ENCODE data around the gene COL6A3.

Gene COL6A3

DNA sequence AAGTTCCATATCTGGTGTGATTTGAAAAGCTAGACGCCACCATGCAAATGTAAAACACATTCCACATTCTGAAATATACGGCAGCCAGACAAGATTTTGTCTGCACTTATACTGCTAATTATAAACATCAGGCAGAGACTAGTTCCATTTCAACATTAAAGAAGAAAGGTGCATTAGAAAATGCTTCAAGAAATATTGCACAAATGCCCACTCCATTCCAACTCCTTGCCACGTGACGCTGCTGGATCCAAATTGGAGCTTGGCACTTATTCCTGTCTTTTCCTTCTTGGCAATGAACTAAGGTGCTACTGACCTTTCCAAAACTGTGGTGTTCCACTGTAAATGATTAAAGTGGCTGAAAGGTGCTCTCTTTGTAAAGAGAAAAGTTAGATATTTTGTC, 6.3 kb downstream of the COL6A3 start:
- Histone ChIP-seq H3K36me3 (ENCODE audit: control insufficient read depth, insufficient read depth, low read length) (no peaks in the 10 kb centered on the region), H3K9ac (ENCODE audit: low read length) (no peak overlapping the region), H3K27me3 (ENCODE audit: control insufficient read depth, insufficient read depth, low read length) (peaks cover 16% of the 10 kb centered on the region), H3K9me3 (ENCODE audit: control insufficient read depth, low read length) (no peaks in the 10 kb centered on the region), H3K4me3 (ENCODE audit: low read length) (no peak overlapping the region), H3K4me1 (ENCODE audit: control insufficient read depth, insufficient read depth, low read length) (no peaks in the 10 kb centered on the region)

DNA sequence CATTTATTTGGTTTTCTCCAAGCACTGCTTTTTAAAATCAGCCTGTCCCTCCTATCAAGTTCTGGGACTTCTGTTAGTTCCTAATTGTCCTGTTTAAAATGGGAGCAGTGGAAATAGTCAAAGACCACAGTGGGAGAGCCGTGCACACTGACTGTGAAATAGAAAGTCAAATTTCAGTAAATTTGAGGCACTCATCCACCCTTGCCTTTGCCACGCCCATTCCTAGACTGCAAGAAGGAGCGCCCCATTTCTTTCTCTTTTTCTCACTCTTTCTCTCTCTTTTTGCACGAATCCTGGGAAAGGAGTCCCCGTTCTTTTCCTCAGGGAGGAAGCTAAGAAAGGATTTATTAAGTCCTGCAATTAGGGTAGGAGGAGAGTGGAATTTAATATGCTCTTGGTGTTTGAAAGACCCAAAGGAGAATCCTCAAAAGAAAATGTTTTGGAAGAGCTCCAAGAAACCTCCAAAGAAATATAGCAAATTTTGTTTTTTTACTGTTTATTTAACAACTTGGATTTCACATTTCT, 7.5 kb downstream of the COL6A3 start:
- H3K27me3 ChIP-seq (ENCODE audit: control insufficient read depth, insufficient read depth, low read length) = peaks cover 5% of the 10 kb centered on the region
- H3K4me1 ChIP-seq (ENCODE audit: control insufficient read depth, insufficient read depth, low read length) = no peaks in the 10 kb centered on the region
- H3K36me3 ChIP-seq (ENCODE audit: control insufficient read depth, insufficient read depth, low read length) = no peaks in the 10 kb centered on the region
- no peak overlapping the region for H3K9ac ChIP-seq (ENCODE audit: low read length)
- H3K4me3 ChIP-seq (ENCODE audit: low read length) = no peak overlapping the region
- H3K9me3 ChIP-seq (ENCODE audit: control insufficient read depth, low read length) = no peaks in the 10 kb centered on the region

DNA sequence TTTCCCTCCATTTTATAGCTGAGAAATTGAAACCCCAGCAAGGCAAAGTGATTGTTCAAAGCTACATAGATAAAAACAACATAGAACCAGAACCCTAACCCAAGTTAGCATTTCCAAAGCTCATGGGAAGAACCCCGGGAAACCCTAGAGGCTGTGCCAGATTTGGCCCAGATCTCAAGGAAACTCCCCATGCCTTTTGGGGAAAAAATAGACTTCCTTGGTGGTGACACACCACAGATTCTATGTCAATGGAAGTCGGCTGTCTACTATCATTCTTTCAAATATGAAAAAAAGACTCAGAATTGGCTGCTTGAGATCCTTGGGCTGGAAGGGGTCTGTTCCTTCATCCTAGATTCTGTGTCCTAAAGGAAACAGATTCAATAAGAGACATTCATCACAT, 8.4 kb downstream of the COL6A3 start:
- H3K36me3 ChIP-seq (ENCODE audit: control insufficient read depth, insufficient read depth, low read length) = no peaks in the 10 kb centered on the region
- H3K9me3 ChIP-seq (ENCODE audit: control insufficient read depth, low read length) = no peaks in the 10 kb centered on the region
- H3K4me1 ChIP-seq (ENCODE audit: control insufficient read depth, insufficient read depth, low read length) = no peaks in the 10 kb centered on the region
- no peak overlapping the region for H3K9ac ChIP-seq (ENCODE audit: low read length)
- no peak overlapping the region for H3K4me3 ChIP-seq (ENCODE audit: low read length)
- H3K27me3 ChIP-seq (ENCODE audit: control insufficient read depth, insufficient read depth, low read length) = no peaks in the 10 kb centered on the region

DNA sequence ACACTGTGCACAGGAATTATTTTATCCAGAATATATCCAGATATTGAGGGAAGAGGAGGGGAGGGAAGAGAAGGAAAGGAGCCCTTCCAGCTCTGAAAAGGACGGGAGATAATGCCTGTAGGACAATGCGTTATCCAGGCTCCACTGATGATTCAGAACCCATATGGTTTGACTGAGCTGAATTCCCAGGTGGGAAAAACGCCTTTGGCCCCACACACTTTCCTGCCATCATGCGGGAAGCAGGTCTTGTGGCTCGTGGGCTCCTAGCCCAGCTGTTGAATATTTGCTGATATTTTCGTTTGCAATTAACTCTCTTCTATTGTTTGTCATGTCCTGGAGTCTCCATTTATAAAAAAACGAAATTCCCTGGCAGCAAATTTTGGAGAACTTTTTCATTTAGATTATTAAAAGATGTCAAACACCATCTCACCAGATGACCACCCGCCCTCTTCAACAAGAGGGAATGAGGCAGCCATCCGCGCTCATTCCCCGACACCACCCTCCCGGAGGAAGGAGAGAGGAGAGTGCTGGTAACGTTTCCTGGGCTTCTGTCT, 8.9 kb downstream of the COL6A3 start:
- no peaks in the 10 kb centered on the region for H3K4me1 ChIP-seq (ENCODE audit: control insufficient read depth, insufficient read depth, low read length)
- H3K27me3 ChIP-seq (ENCODE audit: control insufficient read depth, insufficient read depth, low read length) = no peaks in the 10 kb centered on the region
- no peak overlapping the region for H3K4me3 ChIP-seq (ENCODE audit: low read length)
- H3K36me3 ChIP-seq (ENCODE audit: control insufficient read depth, insufficient read depth, low read length) = no peaks in the 10 kb centered on the region
- H3K9me3 ChIP-seq (ENCODE audit: control insufficient read depth, low read length) = no peaks in the 10 kb centered on the region
- H3K9ac ChIP-seq (ENCODE audit: low read length) = no peak overlapping the region

DNA sequence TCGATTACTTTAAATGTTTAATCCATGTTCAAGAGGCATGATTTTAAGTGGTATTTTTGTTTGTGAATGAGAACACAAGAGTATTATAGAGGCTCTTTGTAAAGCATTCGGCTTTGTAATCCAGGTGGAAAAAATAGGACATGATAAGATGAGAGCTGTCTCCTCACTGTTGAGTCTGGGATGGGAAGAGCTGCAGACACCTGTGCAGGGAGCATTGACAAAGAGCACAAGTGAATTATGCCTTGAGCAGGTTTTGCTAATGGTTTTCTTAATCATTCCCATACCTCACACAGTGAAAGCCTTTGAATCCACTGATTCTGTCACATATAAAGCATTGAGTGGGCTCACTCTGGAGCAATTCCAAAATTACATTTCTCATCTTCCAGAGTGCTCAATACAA, 9.6 kb downstream of the COL6A3 start:
- Histone ChIP-seq H3K4me3 (ENCODE audit: low read length) (no peak overlapping the region), H3K9ac (ENCODE audit: low read length) (no peak overlapping the region), H3K4me1 (ENCODE audit: control insufficient read depth, insufficient read depth, low read length) (no peaks in the 10 kb centered on the region), H3K36me3 (ENCODE audit: control insufficient read depth, insufficient read depth, low read length) (no peaks in the 10 kb centered on the region), H3K9me3 (ENCODE audit: control insufficient read depth, low read length) (no peaks in the 10 kb centered on the region), H3K27me3 (ENCODE audit: control insufficient read depth, insufficient read depth, low read length) (no peaks in the 10 kb centered on the region)

DNA sequence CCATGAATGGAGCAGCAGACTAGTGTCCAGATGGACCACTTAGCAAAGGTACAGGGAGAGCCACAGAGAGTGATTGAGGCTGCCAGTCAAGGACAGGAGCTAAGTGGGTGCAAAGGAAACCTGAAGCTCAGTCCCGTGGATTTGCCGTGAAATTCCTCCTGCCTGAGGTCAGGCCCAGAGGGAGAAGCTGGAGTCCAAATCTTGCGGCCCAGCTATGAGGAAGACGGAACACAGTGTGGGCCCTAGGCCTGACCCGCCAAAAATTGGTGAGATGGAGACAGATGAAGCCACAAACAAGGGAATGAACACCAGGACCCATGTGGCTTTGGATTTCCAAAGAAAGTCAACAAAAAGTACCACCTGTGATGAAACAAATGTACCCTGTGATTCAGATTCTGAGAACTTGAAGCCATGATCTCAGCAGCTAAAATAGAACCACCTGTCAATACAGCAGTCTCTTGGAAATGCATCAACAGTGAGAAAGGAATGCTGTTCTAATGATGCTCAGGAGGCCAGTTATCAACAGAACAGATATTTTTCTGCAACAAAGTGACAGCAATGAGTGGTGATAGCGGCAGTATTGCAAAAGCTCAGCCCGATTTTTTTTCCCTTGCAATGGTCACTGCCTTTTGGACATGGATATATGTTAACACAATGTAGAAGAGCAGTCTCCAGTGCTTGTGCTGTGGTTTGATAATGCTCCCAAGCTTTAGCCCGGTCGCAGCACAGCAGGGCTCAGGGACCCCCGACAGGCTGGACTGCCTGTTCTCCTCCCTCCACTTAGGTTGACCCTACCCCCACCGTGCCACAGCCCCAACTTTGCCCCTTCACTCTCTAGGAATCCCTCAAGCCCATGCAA, 10.7 kb downstream of the COL6A3 start:
- Histone ChIP-seq H3K4me1 (ENCODE audit: control insufficient read depth, insufficient read depth, low read length) (no peaks in the 10 kb centered on the region), H3K36me3 (ENCODE audit: control insufficient read depth, insufficient read depth, low read length) (no peaks in the 10 kb centered on the region), H3K9me3 (ENCODE audit: control insufficient read depth, low read length) (no peaks in the 10 kb centered on the region), H3K27me3 (ENCODE audit: control insufficient read depth, insufficient read depth, low read length) (no peaks in the 10 kb centered on the region), H3K9ac (ENCODE audit: low read length) (no peak overlapping the region), H3K4me3 (ENCODE audit: low read length) (no peak overlapping the region)

DNA sequence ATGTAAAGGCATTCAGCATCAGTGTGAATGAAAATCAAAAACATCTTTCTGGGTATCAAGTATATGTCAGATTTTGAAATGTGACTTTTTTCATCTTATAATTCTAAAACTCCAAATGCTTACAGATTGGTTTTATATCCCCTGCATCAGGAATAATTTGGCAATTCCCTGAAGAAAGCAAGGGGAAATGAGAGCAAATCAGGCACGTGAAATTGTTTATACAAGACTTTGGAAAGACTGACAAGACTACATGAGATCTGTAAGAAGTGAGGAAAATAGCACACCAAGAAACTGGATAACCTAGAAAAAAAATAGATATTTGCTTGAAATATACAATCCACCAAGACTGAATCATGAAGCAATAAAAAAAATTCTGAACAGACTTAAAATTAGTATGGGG, 13.8 kb downstream of the COL6A3 start:
- Histone ChIP-seq H3K9me3 (ENCODE audit: control insufficient read depth, low read length) (no peaks in the 10 kb centered on the region), H3K9ac (ENCODE audit: low read length) (no peak overlapping the region), H3K4me3 (ENCODE audit: low read length) (no peak overlapping the region), H3K4me1 (ENCODE audit: control insufficient read depth, insufficient read depth, low read length) (no peaks in the 10 kb centered on the region), H3K27me3 (ENCODE audit: control insufficient read depth, insufficient read depth, low read length) (no peaks in the 10 kb centered on the region), H3K36me3 (ENCODE audit: control insufficient read depth, insufficient read depth, low read length) (no peaks in the 10 kb centered on the region)

DNA sequence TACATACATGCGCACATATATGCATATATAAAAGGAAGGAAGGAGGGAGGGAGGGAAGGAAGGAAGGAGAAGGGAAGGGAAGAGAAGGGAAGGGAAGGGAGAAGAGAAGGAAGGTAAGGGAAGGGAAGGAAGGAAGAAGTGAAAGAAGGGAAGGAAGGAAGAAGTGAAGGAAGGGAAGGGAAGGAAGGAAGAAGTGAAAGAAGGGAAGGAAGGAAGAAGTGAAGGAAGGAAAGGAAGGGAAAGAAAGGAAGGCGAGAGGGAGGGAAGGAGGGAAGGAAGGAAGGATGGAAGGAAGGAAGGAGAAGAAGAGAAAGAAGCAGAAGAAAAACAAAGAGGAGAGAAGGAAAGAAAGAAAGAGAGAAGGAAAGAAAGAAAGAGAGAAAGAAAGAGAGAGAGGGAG, 16.9 kb downstream of the COL6A3 start:
- Histone ChIP-seq H3K27me3 (ENCODE audit: control insufficient read depth, insufficient read depth, low read length) (no peaks in the 10 kb centered on the region), H3K9me3 (ENCODE audit: control insufficient read depth, low read length) (no peaks in the 10 kb centered on the region), H3K9ac (ENCODE audit: low read length) (no peak overlapping the region), H3K4me1 (ENCODE audit: control insufficient read depth, insufficient read depth, low read length) (no peaks in the 10 kb centered on the region), H3K4me3 (ENCODE audit: low read length) (no peak overlapping the region), H3K36me3 (ENCODE audit: control insufficient read depth, insufficient read depth, low read length) (no peaks in the 10 kb centered on the region)

DNA sequence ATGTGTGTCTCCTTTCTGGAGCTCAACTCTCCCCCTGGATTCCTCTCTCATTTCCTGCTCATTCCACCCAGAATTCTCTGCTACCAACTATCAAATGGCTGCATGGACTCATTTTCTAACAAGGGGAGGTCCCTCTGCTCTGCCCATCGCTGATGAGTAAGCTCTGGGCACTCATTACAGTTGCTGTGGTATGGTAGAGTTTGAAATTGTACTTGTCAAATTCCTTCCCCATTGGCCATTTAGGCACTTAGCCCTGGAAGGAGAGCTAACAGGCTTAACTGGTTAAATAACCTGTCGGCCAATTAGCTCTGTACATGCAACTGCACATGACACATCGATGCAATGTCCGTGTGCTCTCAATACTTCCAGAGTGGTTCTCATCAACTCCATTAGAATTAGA, 20.4 kb downstream of the COL6A3 start:
- Histone ChIP-seq H3K4me3 (ENCODE audit: low read length) (no peak overlapping the region), H3K4me1 (ENCODE audit: control insufficient read depth, insufficient read depth, low read length) (no peaks in the 10 kb centered on the region), H3K9me3 (ENCODE audit: control insufficient read depth, low read length) (no peaks in the 10 kb centered on the region), H3K9ac (ENCODE audit: low read length) (no peak overlapping the region), H3K27me3 (ENCODE audit: control insufficient read depth, insufficient read depth, low read length) (no peaks in the 10 kb centered on the region), H3K36me3 (ENCODE audit: control insufficient read depth, insufficient read depth, low read length) (no peaks in the 10 kb centered on the region)

DNA sequence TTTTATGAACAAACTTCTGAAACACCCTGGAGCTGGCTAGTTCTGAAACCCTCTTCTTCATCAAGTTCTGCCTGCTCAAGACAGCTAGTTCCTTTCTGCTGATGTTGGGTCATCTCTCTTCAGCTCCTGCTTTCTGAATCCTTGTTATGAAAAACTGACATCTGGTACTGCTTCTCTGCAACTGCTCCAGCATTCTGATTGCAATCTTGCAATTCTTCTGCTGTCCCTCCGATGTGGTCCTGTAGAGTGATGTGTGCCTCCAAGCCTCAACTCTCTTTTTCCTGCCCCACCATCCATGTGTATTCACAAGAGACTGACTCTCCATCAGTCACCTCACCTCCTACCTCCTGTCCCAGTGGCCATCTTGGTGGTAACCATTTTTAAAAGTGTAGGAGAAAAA, 21.8 kb downstream of the COL6A3 start:
- Histone ChIP-seq H3K36me3 (ENCODE audit: control insufficient read depth, insufficient read depth, low read length) (no peaks in the 10 kb centered on the region), H3K4me1 (ENCODE audit: control insufficient read depth, insufficient read depth, low read length) (no peaks in the 10 kb centered on the region), H3K27me3 (ENCODE audit: control insufficient read depth, insufficient read depth, low read length) (no peaks in the 10 kb centered on the region), H3K9me3 (ENCODE audit: control insufficient read depth, low read length) (no peaks in the 10 kb centered on the region), H3K9ac (ENCODE audit: low read length) (no peak overlapping the region), H3K4me3 (ENCODE audit: low read length) (no peak overlapping the region)

DNA sequence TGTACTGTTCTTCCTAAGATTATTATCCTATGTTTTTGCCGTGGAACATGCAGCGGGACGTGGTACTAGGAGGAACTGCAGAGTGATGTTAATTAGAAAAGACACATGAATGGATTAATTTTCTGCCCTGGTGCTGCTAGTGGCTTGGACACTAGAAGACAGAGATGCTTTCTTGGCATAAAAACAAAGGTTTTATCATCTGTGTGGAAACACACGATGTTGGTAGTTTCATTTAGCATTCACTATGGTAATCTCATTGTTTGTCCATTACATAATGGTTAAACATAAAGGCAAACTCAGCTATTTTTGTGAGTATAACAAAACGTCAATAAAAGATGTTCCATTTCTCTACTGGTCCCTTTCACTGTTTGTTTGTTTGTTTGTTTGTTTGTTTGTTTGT, 22.8 kb downstream of the COL6A3 start:
- Histone ChIP-seq H3K9ac (ENCODE audit: low read length) (no peak overlapping the region), H3K4me1 (ENCODE audit: control insufficient read depth, insufficient read depth, low read length) (no peaks in the 10 kb centered on the region), H3K36me3 (ENCODE audit: control insufficient read depth, insufficient read depth, low read length) (no peaks in the 10 kb centered on the region), H3K27me3 (ENCODE audit: control insufficient read depth, insufficient read depth, low read length) (no peaks in the 10 kb centered on the region), H3K4me3 (ENCODE audit: low read length) (no peak overlapping the region), H3K9me3 (ENCODE audit: control insufficient read depth, low read length) (no peaks in the 10 kb centered on the region)

DNA sequence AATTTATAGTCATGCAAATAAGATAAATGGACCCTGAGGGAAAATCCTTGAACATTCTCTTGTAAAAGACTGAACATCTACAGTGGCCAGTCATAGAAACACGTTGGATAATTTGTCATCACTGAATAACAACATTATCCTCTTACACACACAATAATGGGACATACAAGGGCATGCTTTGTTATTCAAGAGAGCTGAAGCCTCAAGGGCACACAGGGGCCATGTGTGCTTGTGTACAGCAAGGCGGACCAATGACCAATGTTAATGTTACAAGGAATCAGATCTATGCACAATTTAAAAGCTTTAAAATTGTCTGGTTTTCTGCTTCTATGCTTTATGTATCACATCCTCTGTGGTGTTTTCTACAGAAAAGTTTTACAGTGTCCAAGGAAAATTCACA, 23.7 kb downstream of the COL6A3 start:
- H3K36me3 ChIP-seq (ENCODE audit: control insufficient read depth, insufficient read depth, low read length) = no peaks in the 10 kb centered on the region
- H3K4me3 ChIP-seq (ENCODE audit: low read length) = no peak overlapping the region
- no peaks in the 10 kb centered on the region for H3K9me3 ChIP-seq (ENCODE audit: control insufficient read depth, low read length)
- no peaks in the 10 kb centered on the region for H3K27me3 ChIP-seq (ENCODE audit: control insufficient read depth, insufficient read depth, low read length)
- no peaks in the 10 kb centered on the region for H3K4me1 ChIP-seq (ENCODE audit: control insufficient read depth, insufficient read depth, low read length)
- H3K9ac ChIP-seq (ENCODE audit: low read length) = no peak overlapping the region

Measured in mucosa of stomach (tissue), 1 donor.